Activated T-cell treated with anti-CD3 and anti-CD28 coated beads, Interleukin-2, amount 50 U/mL, for 24 hours (primary cell): ENCODE data around the gene CPA1.

ENCODE experiments used
- DNase-seq: peaks from one replicate; pipeline ENCODE4 v3.0.0-alpha.2; 2020
- H3K27ac Mint-ChIP-seq: 2 replicates; pipeline ENCODE4 v1.8.0; 2020; ENCODE audit warnings: mild to moderate bottlenecking, mixed read lengths
- H3K27me3 Mint-ChIP-seq: 2 replicates; pipeline ENCODE4 v1.8.0; 2020; ENCODE audit warnings: mixed read lengths
- H3K36me3 Mint-ChIP-seq: 2 replicates; pipeline ENCODE4 v1.8.0; 2020; ENCODE audit warnings: low read depth, mixed read lengths
- H3K4me1 Mint-ChIP-seq: 2 replicates; pipeline ENCODE4 v1.8.0; 2020; ENCODE audit warnings: low read depth, mixed read lengths
- H3K4me3 Mint-ChIP-seq: 2 replicates; pipeline ENCODE4 v1.8.0; 2020; ENCODE audit warnings: mild to moderate bottlenecking, moderate library complexity, mixed read lengths
- H3K9me3 Mint-ChIP-seq: 2 replicates; pipeline ENCODE4 v1.8.0; 2020; ENCODE audit warnings: mixed read lengths

CPA1 gene

GRCh38 chr7:130390486-130390885 lies 10.2 kb downstream of the CPA1 start:
- no peaks in the 10 kb centered on the region for H3K9me3 Mint-ChIP-seq
- no peak for DNase-seq
- H3K27ac Mint-ChIP-seq = no peak overlapping the region
- no peaks in the 10 kb centered on the region for H3K36me3 Mint-ChIP-seq
- no peaks in the 10 kb centered on the region for H3K27me3 Mint-ChIP-seq
- no peak overlapping the region for H3K4me3 Mint-ChIP-seq
- H3K4me1 Mint-ChIP-seq = peaks cover 25% of the 10 kb centered on the region

- Mint-ChIP-seq H3K36me3 (peaks cover 9% of the 10 kb centered on the region), H3K27ac (no peak overlapping the region), H3K27me3 (no peaks in the 10 kb centered on the region), H3K4me3 (no peak overlapping the region), H3K4me1 (peaks cover 28% of the 10 kb centered on the region), H3K9me3 (no peaks in the 10 kb centered on the region)
- DNase-seq = no peak
These were observed 12.8 kb downstream of the CPA1 start for GRCh38 chr7:130393101-130393561.

- Mint-ChIP-seq H3K36me3 (peaks cover 17% of the 10 kb centered on the region), H3K9me3 (no peaks in the 10 kb centered on the region), H3K4me1 (peaks cover 28% of the 10 kb centered on the region), H3K27ac (peak overlapping the region; percentile 84), H3K27me3 (no peaks in the 10 kb centered on the region), H3K4me3 (peak overlapping the region; percentile 35)
- no peak for DNase-seq
These were observed 13.6 kb downstream of the CPA1 start for GRCh38 chr7:130393841-130394411.

- no peaks in the 10 kb centered on the region for H3K9me3 Mint-ChIP-seq
- no peak for DNase-seq
- peaks cover 22% of the 10 kb centered on the region for H3K36me3 Mint-ChIP-seq
- peak overlapping the region; percentile 84 for H3K27ac Mint-ChIP-seq
- peaks cover 28% of the 10 kb centered on the region for H3K4me1 Mint-ChIP-seq
- H3K4me3 Mint-ChIP-seq = peak overlapping the region; percentile 35
- H3K27me3 Mint-ChIP-seq = no peaks in the 10 kb centered on the region
These were observed 14.3 kb downstream of the CPA1 start for GRCh38 chr7:130394421-130395195.

- H3K27ac Mint-ChIP-seq = peak overlapping the region; percentile 26
- no peaks in the 10 kb centered on the region for H3K27me3 Mint-ChIP-seq
- H3K36me3 Mint-ChIP-seq = peaks cover 31% of the 10 kb centered on the region
- no peak overlapping the region for H3K4me3 Mint-ChIP-seq
- DNase-seq = no peak
- no peaks in the 10 kb centered on the region for H3K9me3 Mint-ChIP-seq
- H3K4me1 Mint-ChIP-seq = peaks cover 28% of the 10 kb centered on the region
These were observed 15.1 kb downstream of the CPA1 start for GRCh38 chr7:130395421-130395820.

GRCh38 chr7:130396109-130396508 lies 15.8 kb downstream of the CPA1 start:
- no peaks in the 10 kb centered on the region for H3K27me3 Mint-ChIP-seq
- H3K9me3 Mint-ChIP-seq = no peaks in the 10 kb centered on the region
- H3K27ac Mint-ChIP-seq = peak overlapping the region; percentile 17
- DNase-seq = no peak
- no peak overlapping the region for H3K4me3 Mint-ChIP-seq
- peaks cover 37% of the 10 kb centered on the region for H3K36me3 Mint-ChIP-seq
- H3K4me1 Mint-ChIP-seq = peaks cover 28% of the 10 kb centered on the region

- DNase-seq = no peak
- H3K27me3 Mint-ChIP-seq = no peaks in the 10 kb centered on the region
- H3K9me3 Mint-ChIP-seq = no peaks in the 10 kb centered on the region
- H3K4me3 Mint-ChIP-seq = no peak overlapping the region
- peaks cover 28% of the 10 kb centered on the region for H3K4me1 Mint-ChIP-seq
- peaks cover 45% of the 10 kb centered on the region for H3K36me3 Mint-ChIP-seq
- no peak overlapping the region for H3K27ac Mint-ChIP-seq
These were observed 16.9 kb downstream of the CPA1 start for GRCh38 chr7:130397051-130397757.

- Mint-ChIP-seq H3K27me3 (no peaks in the 10 kb centered on the region), H3K27ac (no peak overlapping the region), H3K36me3 (peaks cover 51% of the 10 kb centered on the region), H3K9me3 (no peaks in the 10 kb centered on the region), H3K4me3 (no peak overlapping the region), H3K4me1 (peaks cover 28% of the 10 kb centered on the region)
- DNase-seq = no peak
These were observed 17.4 kb downstream of the CPA1 start for GRCh38 chr7:130397758-130398073.

GRCh38 chr7:130398526-130399090 lies 18.3 kb downstream of the CPA1 start:
- Mint-ChIP-seq H3K36me3 (peaks cover 56% of the 10 kb centered on the region), H3K4me3 (no peak overlapping the region), H3K4me1 (peaks cover 21% of the 10 kb centered on the region), H3K9me3 (no peaks in the 10 kb centered on the region), H3K27ac (no peak overlapping the region), H3K27me3 (no peaks in the 10 kb centered on the region)
- no peak for DNase-seq

- peaks cover 6% of the 10 kb centered on the region for H3K4me1 Mint-ChIP-seq
- H3K9me3 Mint-ChIP-seq = no peaks in the 10 kb centered on the region
- H3K4me3 Mint-ChIP-seq = no peak overlapping the region
- peaks cover 62% of the 10 kb centered on the region for H3K36me3 Mint-ChIP-seq
- no peaks in the 10 kb centered on the region for H3K27me3 Mint-ChIP-seq
- no peak overlapping the region for H3K27ac Mint-ChIP-seq
- no peak for DNase-seq
These were observed 19.9 kb downstream of the CPA1 start for GRCh38 chr7:130400120-130400572.

GRCh38 chr7:130401101-130401500 lies 20.8 kb downstream of the CPA1 start:
- Mint-ChIP-seq H3K27me3 (no peaks in the 10 kb centered on the region), H3K9me3 (no peaks in the 10 kb centered on the region), H3K4me1 (no peaks in the 10 kb centered on the region), H3K4me3 (no peak overlapping the region), H3K36me3 (peaks cover 62% of the 10 kb centered on the region), H3K27ac (no peak overlapping the region)
- no peak for DNase-seq

- Mint-ChIP-seq H3K4me1 (no peaks in the 10 kb centered on the region), H3K27me3 (no peaks in the 10 kb centered on the region), H3K27ac (no peak overlapping the region), H3K36me3 (peaks cover 62% of the 10 kb centered on the region), H3K4me3 (no peak overlapping the region), H3K9me3 (no peaks in the 10 kb centered on the region)
- DNase-seq = no peak
These were observed 21.3 kb downstream of the CPA1 start for GRCh38 chr7:130401578-130401977.

- peaks cover 6% of the 10 kb centered on the region for H3K4me1 Mint-ChIP-seq
- H3K36me3 Mint-ChIP-seq = peaks cover 42% of the 10 kb centered on the region
- no peaks in the 10 kb centered on the region for H3K9me3 Mint-ChIP-seq
- no peak overlapping the region for H3K27ac Mint-ChIP-seq
- no peaks in the 10 kb centered on the region for H3K27me3 Mint-ChIP-seq
- no peak for DNase-seq
- H3K4me3 Mint-ChIP-seq = no peak overlapping the region
These were observed 24.7 kb downstream of the CPA1 start for GRCh38 chr7:130405003-130405402.

GRCh38 chr7:130409067-130409711 lies 28.9 kb downstream of the CPA1 start:
- peaks cover 37% of the 10 kb centered on the region for H3K4me1 Mint-ChIP-seq
- no peaks in the 10 kb centered on the region for H3K27me3 Mint-ChIP-seq
- DNase-seq = no peak
- H3K27ac Mint-ChIP-seq = peak overlapping the region; percentile 22
- no peak overlapping the region for H3K4me3 Mint-ChIP-seq
- H3K9me3 Mint-ChIP-seq = no peaks in the 10 kb centered on the region
- peaks cover 21% of the 10 kb centered on the region for H3K36me3 Mint-ChIP-seq
